COLO668 (cell line): Measurements from ENCODE around the gene ATP8B4.

Source experiments
- DNase-seq: peaks from one replicate; lab custom pipeline; 2025; ENCODE audit not compliant: unreplicated experiment; lab: John Stamatoyannopoulos, UW

The ATP8B4 gene

GRCh38 chr15:49900006-49900902 is 218.8 kb downstream of the ATP8B4 start:
- DNase-seq = no peak

GRCh38 chr15:49898575-49899283 is 220.3 kb downstream of the ATP8B4 start:
- no peak for DNase-seq

GRCh38 chr15:49898097-49898496 is 220.9 kb downstream of the ATP8B4 start:
- no peak for DNase-seq

GRCh38 chr15:49895347-49896223 is 223.4 kb downstream of the ATP8B4 start:
- DNase-seq = no peak

- DNase-seq = no peak
Observed at GRCh38 chr15:49890689-49891088, 228.3 kb downstream of the ATP8B4 start.

GRCh38 chr15:49889536-49889935 is 229.5 kb downstream of the ATP8B4 start:
- DNase-seq = no peak

- DNase-seq = no peak
Observed at GRCh38 chr15:49888734-49889133, 230.3 kb downstream of the ATP8B4 start.

- DNase-seq = no peak
Observed at GRCh38 chr15:49888323-49888693, 230.7 kb downstream of the ATP8B4 start.

GRCh38 chr15:49887659-49888322 is 231.2 kb downstream of the ATP8B4 start:
- no peak for DNase-seq

- no peak for DNase-seq
Observed at GRCh38 chr15:49883121-49883520, 235.9 kb downstream of the ATP8B4 start.

- no peak for DNase-seq
Observed at GRCh38 chr15:49881866-49882265, 237.2 kb downstream of the ATP8B4 start.

- no peak for DNase-seq
Observed at GRCh38 chr15:49881433-49881832, 237.6 kb downstream of the ATP8B4 start.

- DNase-seq = no peak
Observed at GRCh38 chr15:49877873-49878521, 241.0 kb downstream of the ATP8B4 start.

- no peak for DNase-seq
Observed at GRCh38 chr15:49877117-49877872, 241.7 kb downstream of the ATP8B4 start.

- DNase-seq = no peak
Observed at GRCh38 chr15:49876401-49877038, 242.5 kb downstream of the ATP8B4 start.

- DNase-seq = no peak
Observed at GRCh38 chr15:49875392-49875791, 243.6 kb downstream of the ATP8B4 start.

- no peak for DNase-seq
Observed at GRCh38 chr15:49870472-49870871, 248.6 kb downstream of the ATP8B4 start.

- no peak for DNase-seq
Observed at GRCh38 chr15:49868348-49868747, 250.7 kb downstream of the ATP8B4 start.
